Caki2 (cell line): ENCODE results near the gene SLC66A2. TPM values are rescaled to one million over a fixed set of nuclear protein-coding genes. Genes with fewer than 3 reads are reported as not detected.

ENCODE experiments used
- DNase-seq: peaks from one replicate; pipeline ENCODE4 v3.0.0-alpha.2; 2015; ENCODE audit warnings: low read depth
- in situ Hi-C: cut with HindIII; loops from 2 replicates; pipeline ENCODE4 v1.10.0; 2016; ENCODE audit warnings: low sequenced_read_pairs, low pct_unique_long_range_greater_than_20kb, mixed read lengths
- total RNA-seq: library from RNA; depleted of rRNA; stranded (reverse); fragments of >200 nt; shearing (Covaris generic); gene quantifications from 2 replicates; pipeline ENCODE4 v1.2.3, GENCODE V29; 2014; ENCODE audit warnings: low replicate concordance

Gene SLC66A2
- total RNA-seq, 1 experiment from 2014 or later: 18.0 TPM

DNA sequence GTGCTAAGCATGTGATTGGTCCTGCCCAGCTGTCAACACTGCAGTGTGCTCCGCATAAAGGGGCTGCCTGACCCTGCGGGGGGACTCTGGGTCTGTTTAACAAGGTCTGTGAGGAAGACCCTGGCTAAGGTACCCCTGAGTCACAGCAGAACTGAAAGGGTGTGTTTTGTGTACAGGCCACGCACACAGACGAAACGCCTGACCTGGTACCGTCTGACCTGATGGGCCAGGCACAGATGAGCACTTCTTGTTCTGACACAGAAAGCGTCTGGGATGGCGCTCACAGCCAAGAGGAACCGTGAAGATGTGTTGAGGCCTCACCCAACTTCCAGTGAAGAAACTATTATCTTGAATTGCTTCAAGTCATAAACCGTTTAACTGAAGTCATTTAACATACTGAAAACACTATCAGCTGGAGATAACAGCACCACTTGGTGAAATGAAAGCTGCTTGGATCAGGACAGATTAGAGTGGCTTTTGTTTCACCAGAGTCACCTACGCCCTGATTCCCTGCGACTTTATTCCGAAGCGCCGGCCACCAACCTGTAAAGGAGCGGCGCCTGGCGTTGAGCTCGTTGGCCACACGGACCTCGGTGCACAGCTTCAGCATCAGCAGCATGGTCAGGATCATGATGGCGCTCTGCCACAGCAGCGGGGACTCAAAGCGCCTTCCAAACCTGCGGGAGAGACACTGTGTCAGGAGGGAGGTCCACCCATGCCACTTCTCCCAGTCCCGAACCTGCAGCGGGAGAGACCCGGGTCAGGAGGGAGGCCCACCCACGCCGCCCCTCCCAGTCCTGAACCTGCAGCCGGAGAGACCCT lies 8.5 kb downstream of the SLC66A2 start:
- in situ Hi-C loops: no loop called here
- no peak for DNase-seq

- in situ Hi-C loops: no loop called here
Observed at GRCh38 chr18:79942211-79942610, 9.2 kb downstream of the SLC66A2 start.

GRCh38 chr18:79941473-79942119 lies 9.9 kb downstream of the SLC66A2 start:
- in situ Hi-C loops: no loop called here
- DNase-seq: no peak

More at GRCh38 chr18:79942211-79942610, 9.2 kb downstream of the SLC66A2 start:
- DNase-seq: no peak

GRCh38 chr18:79940814-79941472 lies 10.5 kb downstream of the SLC66A2 start:
- in situ Hi-C loops: no loop called here
- no peak for DNase-seq

DNA sequence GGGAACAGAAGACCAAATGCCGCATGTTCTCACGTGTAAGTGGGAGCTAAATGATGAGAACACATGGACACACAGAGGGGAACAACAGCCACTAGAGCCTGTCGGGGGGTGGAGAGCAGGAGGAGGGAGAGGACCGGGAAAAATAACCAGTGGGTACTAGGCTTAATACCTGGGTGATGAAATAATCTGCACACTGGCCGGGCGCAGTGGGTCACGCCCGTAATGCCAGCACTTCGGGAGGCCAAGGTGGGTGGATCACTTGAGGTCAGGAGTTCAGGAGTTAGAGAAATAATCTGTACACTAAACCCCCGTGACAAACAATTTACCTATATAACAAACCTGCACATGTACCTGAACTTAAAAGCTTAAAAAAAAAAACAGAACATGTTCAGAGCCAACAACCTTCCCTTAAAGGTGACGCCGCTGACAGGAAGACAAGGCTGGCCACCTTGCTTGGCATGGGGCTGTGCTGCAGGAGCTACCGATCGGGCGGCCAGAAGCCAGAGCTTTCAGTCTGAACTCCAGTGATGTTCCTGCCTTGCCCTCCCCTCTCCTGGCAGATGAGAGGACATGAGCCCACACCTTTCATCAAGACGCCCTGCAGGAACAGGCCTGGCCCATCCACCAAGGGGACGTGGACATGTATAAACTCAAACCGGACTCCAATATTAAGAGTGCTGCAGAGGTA lies 11.2 kb downstream of the SLC66A2 start:
- no peak for DNase-seq
- in situ Hi-C loops: no loop called here

DNA sequence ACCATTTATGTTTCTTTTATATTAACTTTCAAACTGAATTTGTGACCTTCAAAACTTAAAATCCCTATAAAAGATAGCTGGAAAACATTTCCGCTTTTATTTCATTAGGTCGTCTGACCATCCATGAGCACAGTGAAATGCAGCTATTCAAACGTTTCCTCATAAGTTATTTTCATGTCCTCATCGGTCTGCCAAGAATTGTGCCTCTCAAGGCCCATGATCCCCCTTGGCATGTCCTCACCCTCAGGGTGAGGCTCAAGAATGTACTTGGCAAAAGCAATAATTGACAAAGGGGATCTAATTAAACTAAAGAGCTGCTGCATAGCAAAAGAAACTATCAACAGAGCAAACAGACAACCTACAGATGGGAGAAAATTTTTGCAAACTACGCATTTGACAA lies 12.4 kb downstream of the SLC66A2 start:
- in situ Hi-C loops: no loop called here
- DNase-seq: no peak

DNA sequence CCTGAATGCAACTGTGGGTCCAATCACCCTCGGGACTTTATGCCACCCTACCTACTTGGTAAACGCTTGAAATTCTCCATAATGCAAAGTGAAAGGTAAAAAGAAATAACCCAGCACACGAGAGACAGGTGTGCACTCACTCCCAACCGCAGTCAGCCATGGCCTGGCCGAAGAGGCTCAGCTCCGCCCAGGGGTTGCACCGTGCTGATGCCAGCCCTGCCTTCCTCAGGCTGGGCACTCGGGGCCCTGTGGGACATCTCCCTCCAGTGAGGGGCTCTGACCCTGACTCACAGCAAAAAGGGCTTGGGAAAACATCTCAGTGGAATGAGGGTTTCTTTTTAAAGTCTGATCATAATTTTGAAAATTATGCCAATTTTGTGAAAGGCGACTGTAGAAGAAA lies 13.3 kb downstream of the SLC66A2 start:
- no peak for DNase-seq
- in situ Hi-C loops: no loop called here

DNA sequence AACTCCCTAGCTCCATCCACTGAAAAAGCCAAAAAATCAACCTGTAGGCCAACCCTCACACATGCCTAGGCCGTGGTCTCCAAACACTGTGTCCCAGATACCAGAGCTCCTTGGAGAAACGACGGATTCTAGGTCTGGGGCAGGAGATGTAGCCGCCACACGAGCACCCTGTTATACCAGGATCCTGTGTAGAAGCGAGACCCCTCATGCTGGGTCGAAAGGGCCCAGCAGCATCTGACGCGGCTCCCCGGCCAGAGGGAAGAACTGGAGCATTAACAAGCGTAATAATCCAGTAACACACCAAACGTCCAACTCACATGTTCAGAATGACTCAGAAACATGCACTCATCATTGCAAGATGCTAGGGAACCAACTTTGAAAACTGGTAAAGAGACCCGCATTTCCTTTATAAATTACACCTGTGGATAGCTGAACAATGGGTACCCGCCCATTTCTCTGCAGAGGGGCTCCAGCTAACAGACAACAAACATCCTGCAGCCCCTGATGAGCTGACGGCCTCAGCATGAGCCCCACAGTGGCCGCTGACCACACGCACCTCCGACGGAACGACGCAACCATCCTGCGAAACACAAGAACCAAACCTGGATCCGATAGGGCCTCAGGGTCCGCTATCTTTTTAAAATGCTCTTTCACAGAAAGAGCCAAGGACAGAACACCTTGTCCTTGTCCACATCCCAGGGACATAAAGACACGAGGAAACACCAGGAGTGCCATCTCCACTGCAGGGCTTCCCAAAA lies 14.2 kb downstream of the SLC66A2 start:
- DNase-seq: no peak
- in situ Hi-C loops: no loop called here

- DNase-seq: no peak
Observed at GRCh38 chr18:79936641-79937040, 14.8 kb downstream of the SLC66A2 start.

GRCh38 chr18:79935925-79936324 lies 15.5 kb downstream of the SLC66A2 start:
- no peak for DNase-seq
- in situ Hi-C loops: no loop called here

More at GRCh38 chr18:79936641-79937040, 14.8 kb downstream of the SLC66A2 start:
- in situ Hi-C loops: no loop called here

DNA sequence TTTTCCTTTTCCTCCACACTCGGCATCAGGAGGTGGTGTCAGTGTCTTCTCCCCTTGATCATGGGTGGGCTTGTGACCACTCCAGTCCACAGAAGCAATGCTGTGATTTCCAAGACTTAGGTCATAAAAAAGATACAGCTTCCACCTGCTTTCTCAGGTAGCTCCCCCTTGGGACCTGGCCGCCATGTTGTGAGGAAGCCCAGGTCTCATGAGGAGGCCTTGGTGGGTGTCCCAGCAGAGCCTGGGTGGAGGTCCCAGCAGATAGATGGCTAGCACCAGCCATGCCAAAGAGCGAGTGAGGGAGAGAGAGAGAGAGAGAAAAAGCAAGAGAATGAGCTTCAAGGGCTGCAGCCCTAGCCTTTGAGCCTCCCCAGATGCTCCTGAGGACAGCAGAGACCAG lies 16.0 kb downstream of the SLC66A2 start:
- in situ Hi-C loops: no loop called here
- no peak for DNase-seq

DNA sequence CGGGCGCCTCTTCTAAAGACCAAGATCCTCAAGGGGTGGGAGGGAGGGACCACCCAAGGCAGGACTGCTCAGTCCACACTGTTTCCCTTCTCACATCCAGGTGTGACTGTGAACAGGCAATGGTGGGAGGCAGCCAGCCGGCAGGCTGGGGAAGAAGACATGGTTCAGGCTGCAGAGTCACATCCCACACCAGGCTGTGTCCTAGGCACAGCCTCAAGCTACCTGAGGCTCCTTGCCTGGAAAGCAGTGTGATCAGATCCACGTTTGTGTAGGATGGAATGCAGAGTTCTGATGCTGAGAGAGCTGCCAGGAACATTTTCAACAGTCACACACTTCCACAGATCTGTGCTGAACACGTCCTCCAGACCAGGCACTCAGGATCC lies 16.4 kb downstream of the SLC66A2 start:
- in situ Hi-C loops: no loop called here
- DNase-seq: no peak

GRCh38 chr18:79934311-79935097 lies 16.9 kb downstream of the SLC66A2 start:
- in situ Hi-C loops: no loop called here
- DNase-seq: no peak

- DNase-seq: no peak
- in situ Hi-C loops: no loop called here
Observed at GRCh38 chr18:79933765-79934164, 17.7 kb downstream of the SLC66A2 start.

GRCh38 chr18:79932907-79933306 lies 18.5 kb downstream of the SLC66A2 start:
- in situ Hi-C loops: no loop called here
- DNase-seq: no peak

DNA sequence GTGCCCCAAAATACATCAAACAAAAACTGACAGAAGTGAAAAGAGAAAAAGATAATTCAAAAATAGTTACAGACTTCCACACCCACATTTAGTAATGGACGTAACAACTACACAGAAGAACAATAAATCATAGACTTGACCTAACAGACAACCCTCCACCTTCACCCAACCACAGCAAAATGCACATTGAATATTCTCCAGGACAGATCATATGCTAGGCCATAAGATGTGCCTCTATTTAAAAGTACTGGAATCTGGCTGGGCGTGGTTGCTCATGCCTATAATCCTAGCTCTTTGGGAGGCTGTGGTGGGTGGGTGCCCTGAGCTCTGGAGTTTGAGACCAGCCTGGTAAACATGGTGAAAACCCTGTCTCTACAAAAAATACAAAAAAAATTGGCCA lies 20.0 kb downstream of the SLC66A2 start:
- DNase-seq: no peak
- in situ Hi-C loops: no loop called here

- DNase-seq: no peak
- in situ Hi-C loops: no loop called here
Observed at GRCh38 chr18:79930020-79930642, 21.3 kb downstream of the SLC66A2 start.
